Stimulated activated naive CD4-positive, alpha-beta T cell treated with Interleukin-2 at 50 U/mL for 16 hours (primary cell): Measurements from ENCODE around the gene FBXL2.

Source experiments
- DNase-seq: peaks from one replicate; lab custom pipeline; 2025; lab: John Stamatoyannopoulos, UW

FBXL2 gene

GRCh38 chr3:33277193-33277882 lies at the start of gene FBXL2:
TSS of gene FBXL2 (plus strand) at chr3:33277442. CDS start at chr3:33277513, 71 bp downstream.
- DNase-seq: no peak

GRCh38 chr3:33229066-33229465 lies 48.2 kb upstream of the FBXL2 start:
- DNase-seq: no peak

- DNase-seq: no peak
These were observed 47.3 kb upstream of the FBXL2 start for GRCh38 chr3:33229947-33230346.

GRCh38 chr3:33231756-33232465 lies 45.3 kb upstream of the FBXL2 start:
- no peak for DNase-seq

- no peak for DNase-seq
These were observed 43.4 kb upstream of the FBXL2 start for GRCh38 chr3:33233884-33234283.

GRCh38 chr3:33236005-33236404 lies 41.2 kb upstream of the FBXL2 start:
- DNase-seq: no peak

- no peak for DNase-seq
These were observed 39.8 kb upstream of the FBXL2 start for GRCh38 chr3:33237439-33237838.

GRCh38 chr3:33238923-33239322 lies 38.3 kb upstream of the FBXL2 start:
- DNase-seq: no peak

GRCh38 chr3:33240261-33240660 lies 37.0 kb upstream of the FBXL2 start:
- DNase-seq: no peak

GRCh38 chr3:33246786-33247185 lies 30.5 kb upstream of the FBXL2 start:
- DNase-seq: no peak

- no peak for DNase-seq
These were observed 26.5 kb upstream of the FBXL2 start for GRCh38 chr3:33250712-33251111.

GRCh38 chr3:33256249-33256648 lies 21.0 kb upstream of the FBXL2 start:
- DNase-seq: no peak

- DNase-seq: no peak
These were observed 17.1 kb upstream of the FBXL2 start for GRCh38 chr3:33260104-33260503.

GRCh38 chr3:33269385-33269784 lies 7.9 kb upstream of the FBXL2 start:
- no peak for DNase-seq

- DNase-seq: no peak
These were observed 5.9 kb upstream of the FBXL2 start for GRCh38 chr3:33271324-33271723.

GRCh38 chr3:33273628-33274027 lies 3.6 kb upstream of the FBXL2 start:
- no peak for DNase-seq

- DNase-seq: no peak
These were observed 921 bp downstream of the FBXL2 start for GRCh38 chr3:33278163-33278562.

- DNase-seq: no peak
These were observed 10.5 kb downstream of the FBXL2 start for GRCh38 chr3:33287672-33288282.

GRCh38 chr3:33299395-33300081 lies 22.3 kb downstream of the FBXL2 start:
- DNase-seq: no peak

GRCh38 chr3:33312361-33312760 lies 35.1 kb downstream of the FBXL2 start:
- no peak for DNase-seq

- no peak for DNase-seq
These were observed 36.1 kb downstream of the FBXL2 start for GRCh38 chr3:33313331-33313730.

- no peak for DNase-seq
These were observed 37.8 kb downstream of the FBXL2 start for GRCh38 chr3:33314993-33315392.

- no peak for DNase-seq
These were observed 38.6 kb downstream of the FBXL2 start for GRCh38 chr3:33315826-33316225.
